ENCODE measurements around the gene TRPM3. TPM values are rescaled to one million over a fixed set of nuclear protein-coding genes. Genes with fewer than 3 reads are reported as not detected.

The TRPM3 gene
- total RNA-seq, 1 donor from 2014 or later, result 0.25 TPM

- H3K4me1 ChIP-seq, result no peaks in the 10 kb centered on the region
- DNase-seq (ENCODE audit: extremely low spot score in 2 of 2), result no peak
- H3K27ac ChIP-seq, result no peak overlapping the region
- H3K4me3 ChIP-seq, result no peak overlapping the region
- intact Hi-C loops (cut with DNase I), result no loop called here
- no peaks in the 10 kb centered on the region for H3K27me3 ChIP-seq
- H3K36me3 ChIP-seq, result no peaks in the 10 kb centered on the region
- TF ChIP-seq, protein P1, sequence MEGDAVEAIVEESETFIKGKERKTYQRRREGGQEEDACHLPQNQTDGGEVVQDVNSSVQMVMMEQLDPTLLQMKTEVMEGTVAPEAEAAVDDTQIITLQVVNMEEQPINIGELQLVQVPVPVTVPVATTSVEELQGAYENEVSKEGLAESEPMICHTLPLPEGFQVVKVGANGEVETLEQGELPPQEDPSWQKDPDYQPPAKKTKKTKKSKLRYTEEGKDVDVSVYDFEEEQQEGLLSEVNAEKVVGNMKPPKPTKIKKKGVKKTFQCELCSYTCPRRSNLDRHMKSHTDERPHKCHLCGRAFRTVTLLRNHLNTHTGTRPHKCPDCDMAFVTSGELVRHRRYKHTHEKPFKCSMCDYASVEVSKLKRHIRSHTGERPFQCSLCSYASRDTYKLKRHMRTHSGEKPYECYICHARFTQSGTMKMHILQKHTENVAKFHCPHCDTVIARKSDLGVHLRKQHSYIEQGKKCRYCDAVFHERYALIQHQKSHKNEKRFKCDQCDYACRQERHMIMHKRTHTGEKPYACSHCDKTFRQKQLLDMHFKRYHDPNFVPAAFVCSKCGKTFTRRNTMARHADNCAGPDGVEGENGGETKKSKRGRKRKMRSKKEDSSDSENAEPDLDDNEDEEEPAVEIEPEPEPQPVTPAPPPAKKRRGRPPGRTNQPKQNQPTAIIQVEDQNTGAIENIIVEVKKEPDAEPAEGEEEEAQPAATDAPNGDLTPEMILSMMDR (IDR thresholded peaks at IDR 0.05), result no peak
- no peak for TF ChIP-seq POLR2A (IDR thresholded peaks at IDR 0.05)
- no peak for TF ChIP-seq POLR2AphosphoS5 (IDR thresholded peaks at IDR 0.05; ENCODE audit: insufficient read depth in 1 of 2, low read depth in 1 of 2)
- H3K9me3 ChIP-seq, result no peaks in the 10 kb centered on the region
Measured at GRCh38 chr9:70859694-70860093, 261.7 kb downstream of the TRPM3 start.

- Histone ChIP-seq H3K27ac (no peak overlapping the region), H3K4me1 (no peaks in the 10 kb centered on the region), H3K36me3 (no peaks in the 10 kb centered on the region), H3K4me3 (no peak overlapping the region), H3K9me3 (no peaks in the 10 kb centered on the region), H3K27me3 (no peaks in the 10 kb centered on the region)
- intact Hi-C loops (cut with DNase I), result no loop called here
- TF ChIP-seq, protein P1 (IDR thresholded peaks at IDR 0.05), result no peak
- no peak for DNase-seq (ENCODE audit: extremely low spot score in 2 of 2)
Measured at GRCh38 chr9:70856411-70856810, 265.0 kb downstream of the TRPM3 start.

GRCh38 chr9:70852711-70853240, 268.6 kb downstream of the TRPM3 start:
- Histone ChIP-seq H3K9me3 (no peaks in the 10 kb centered on the region), H3K4me3 (no peak overlapping the region), H3K36me3 (no peaks in the 10 kb centered on the region), H3K4me1 (no peaks in the 10 kb centered on the region), H3K27me3 (no peaks in the 10 kb centered on the region), H3K27ac (no peak overlapping the region)
- intact Hi-C loops (cut with DNase I), result no loop called here
- DNase-seq (ENCODE audit: extremely low spot score in 2 of 2), result no peak
- no peak for TF ChIP-seq POLR2A (IDR thresholded peaks at IDR 0.05)
- no peak for TF ChIP-seq POLR2AphosphoS5 (IDR thresholded peaks at IDR 0.05; ENCODE audit: insufficient read depth in 1 of 2, low read depth in 1 of 2)
- TF ChIP-seq, protein P1 (IDR thresholded peaks at IDR 0.05), result no peak

DNA sequence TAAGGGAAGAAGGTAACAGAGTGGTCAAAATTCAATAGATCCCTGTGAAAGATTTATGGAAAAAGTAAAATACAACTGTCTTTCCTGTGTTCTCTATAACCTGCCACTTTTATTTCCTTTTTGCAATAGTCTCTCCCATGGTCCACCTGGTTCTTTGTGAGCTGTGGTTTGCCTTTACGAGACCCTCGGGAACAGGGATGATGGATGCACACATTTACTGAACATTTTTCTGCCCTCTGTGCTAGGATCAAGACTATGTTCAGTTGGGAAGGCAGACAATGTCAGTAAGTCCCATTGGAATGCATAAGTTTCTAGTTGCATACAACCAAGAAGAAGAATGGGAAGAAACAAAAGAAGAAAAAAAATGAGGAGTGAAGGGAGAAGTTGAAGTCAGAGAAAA, 281.2 kb downstream of the TRPM3 start:
- TF ChIP-seq, protein P1 (IDR thresholded peaks at IDR 0.05), result no peak
- no peak for TF ChIP-seq POLR2A (IDR thresholded peaks at IDR 0.05)
- no peak for TF ChIP-seq POLR2AphosphoS5 (IDR thresholded peaks at IDR 0.05; ENCODE audit: insufficient read depth in 1 of 2, low read depth in 1 of 2)
- intact Hi-C loops (cut with DNase I), result no loop called here
- no peak for DNase-seq (ENCODE audit: extremely low spot score in 2 of 2)
- Histone ChIP-seq H3K4me1 (no peaks in the 10 kb centered on the region), H3K27ac (no peak overlapping the region), H3K4me3 (no peak overlapping the region), H3K9me3 (no peaks in the 10 kb centered on the region), H3K27me3 (no peaks in the 10 kb centered on the region), H3K36me3 (no peaks in the 10 kb centered on the region)

GRCh38 chr9:70835323-70835722, 286.1 kb downstream of the TRPM3 start:
- TF ChIP-seq POLR2A (IDR thresholded peaks at IDR 0.05) (no peak), POLR2AphosphoS5 (IDR thresholded peaks at IDR 0.05; ENCODE audit: insufficient read depth in 1 of 2, low read depth in 1 of 2) (no peak)
- TF ChIP-seq, protein P1 (IDR thresholded peaks at IDR 0.05), result no peak
- no peaks in the 10 kb centered on the region for H3K9me3 ChIP-seq
- H3K4me3 ChIP-seq, result no peak overlapping the region
- H3K27me3 ChIP-seq, result no peaks in the 10 kb centered on the region
- no peak for DNase-seq (ENCODE audit: extremely low spot score in 2 of 2)
- intact Hi-C loops (cut with DNase I), result no loop called here
- H3K27ac ChIP-seq, result no peak overlapping the region
- no peaks in the 10 kb centered on the region for H3K4me1 ChIP-seq
- H3K36me3 ChIP-seq, result no peaks in the 10 kb centered on the region

Data from vagina (tissue), 2 donors.